Astrocyte (in vitro differentiated cells and primary cell): ENCODE measurements around the gene MAP1LC3B. TPM values are rescaled to one million over a fixed set of nuclear protein-coding genes. Genes with fewer than 3 reads are reported as not detected.

Source experiments
- DNase-seq: peaks from one replicate; pipeline ENCODE4 v3.0.0-alpha.2; 2010; ENCODE audit warnings: low read depth
- FAIRE-seq: peaks from 2 replicates; lab custom pipeline; 2011; peaks lifted over from hg19 to GRCh38; lab: Jason Lieb, UNC
- H2AFZ ChIP-seq: 2 replicates; pipeline ENCODE4 v1.6.0; 2012; ENCODE audit warnings: low read depth, low read length, inconsistent platforms
- H3K27ac ChIP-seq: 2 replicates; pipeline ENCODE4 v1.5.1; 2011; ENCODE audit warnings: low read depth, low read length, inconsistent platforms
- H3K27me3 ChIP-seq: 2 replicates; pipeline ENCODE4 v1.6.0; 2011; ENCODE audit warnings: low read length, inconsistent platforms; ENCODE audit not compliant: insufficient read depth
- H3K36me3 ChIP-seq: 2 replicates; pipeline ENCODE4 v1.5.1; 2011; ENCODE audit warnings: low read length, inconsistent platforms; ENCODE audit not compliant: insufficient read depth
- H3K4me1 ChIP-seq: 2 replicates; pipeline ENCODE4 v1.5.1; 2011; ENCODE audit warnings: low read length, inconsistent platforms; ENCODE audit not compliant: insufficient read depth
- H3K4me2 ChIP-seq: 2 replicates; pipeline ENCODE4 v1.6.0; 2012; ENCODE audit warnings: low read length, inconsistent platforms
- H3K4me3 ChIP-seq: 2 replicates; pipeline ENCODE4 v1.5.1; 2011; ENCODE audit warnings: low read depth, mild to moderate bottlenecking, low read length, inconsistent platforms; ENCODE audit not compliant: insufficient read depth
- H3K79me2 ChIP-seq: 2 replicates; pipeline ENCODE4 v1.6.0; 2012; ENCODE audit warnings: mild to moderate bottlenecking, low read length, inconsistent platforms; ENCODE audit not compliant: insufficient read depth
- H3K9ac ChIP-seq: 2 replicates; pipeline ENCODE4 v1.6.0; 2012; ENCODE audit warnings: mild to moderate bottlenecking, low read length, inconsistent platforms
- H3K9me3 ChIP-seq: 2 replicates; pipeline ENCODE4 v1.5.1; 2012; ENCODE audit warnings: low read depth, mild to moderate bottlenecking, low read length, inconsistent platforms; ENCODE audit not compliant: insufficient read depth
- H4K20me1 ChIP-seq: 2 replicates; pipeline ENCODE4 v1.6.0; 2012; ENCODE audit warnings: low read length, inconsistent platforms; ENCODE audit not compliant: insufficient read depth
- H3K27ac Mint-ChIP-seq: one replicate; pipeline ENCODE4 v1.8.0; 2021; ENCODE audit warnings: mild to moderate bottlenecking, mixed read lengths; ENCODE audit not compliant: unreplicated experiment
- H3K27me3 Mint-ChIP-seq: one replicate; pipeline ENCODE4 v1.8.0; 2021; ENCODE audit warnings: low read depth, mixed read lengths; ENCODE audit not compliant: unreplicated experiment
- H3K36me3 Mint-ChIP-seq: one replicate; pipeline ENCODE4 v1.8.0; 2021; ENCODE audit warnings: low read depth, mixed read lengths; ENCODE audit not compliant: unreplicated experiment
- H3K4me1 Mint-ChIP-seq: one replicate; pipeline ENCODE4 v1.8.0; 2021; ENCODE audit warnings: low read depth, mixed read lengths; ENCODE audit not compliant: unreplicated experiment
- H3K4me3 Mint-ChIP-seq: one replicate; pipeline ENCODE4 v1.8.0; 2021; ENCODE audit warnings: mild to moderate bottlenecking, moderate library complexity, mixed read lengths; ENCODE audit not compliant: unreplicated experiment
- H3K9me3 Mint-ChIP-seq: one replicate; pipeline ENCODE4 v1.8.0; 2021; ENCODE audit warnings: mild to moderate bottlenecking, mixed read lengths; ENCODE audit not compliant: unreplicated experiment
- EZH2 ChIP-seq: IDR thresholded peaks from 2 replicates; pipeline ENCODE4 v1.6.1; 2012; ENCODE audit warnings: mild to moderate bottlenecking, low read length, inconsistent platforms; ENCODE audit not compliant: insufficient read depth
- total RNA-seq: library from RNA; stranded (reverse); gene quantifications from 2 replicates; pipeline ENCODE4 v1.2.1, GENCODE V29; 2021
- TF ChIP-seq, protein P1 (sequence below): IDR thresholded peaks from 2 replicates; pipeline ENCODE4 v1.5.1; 2011; ENCODE audit warnings: low read depth, mild to moderate bottlenecking, inconsistent platforms, low read length, moderate library complexity; ENCODE audit not compliant: insufficient read depth

The MAP1LC3B gene
- total RNA-seq, 1 donor from 2014 or later: 221 TPM

DNA sequence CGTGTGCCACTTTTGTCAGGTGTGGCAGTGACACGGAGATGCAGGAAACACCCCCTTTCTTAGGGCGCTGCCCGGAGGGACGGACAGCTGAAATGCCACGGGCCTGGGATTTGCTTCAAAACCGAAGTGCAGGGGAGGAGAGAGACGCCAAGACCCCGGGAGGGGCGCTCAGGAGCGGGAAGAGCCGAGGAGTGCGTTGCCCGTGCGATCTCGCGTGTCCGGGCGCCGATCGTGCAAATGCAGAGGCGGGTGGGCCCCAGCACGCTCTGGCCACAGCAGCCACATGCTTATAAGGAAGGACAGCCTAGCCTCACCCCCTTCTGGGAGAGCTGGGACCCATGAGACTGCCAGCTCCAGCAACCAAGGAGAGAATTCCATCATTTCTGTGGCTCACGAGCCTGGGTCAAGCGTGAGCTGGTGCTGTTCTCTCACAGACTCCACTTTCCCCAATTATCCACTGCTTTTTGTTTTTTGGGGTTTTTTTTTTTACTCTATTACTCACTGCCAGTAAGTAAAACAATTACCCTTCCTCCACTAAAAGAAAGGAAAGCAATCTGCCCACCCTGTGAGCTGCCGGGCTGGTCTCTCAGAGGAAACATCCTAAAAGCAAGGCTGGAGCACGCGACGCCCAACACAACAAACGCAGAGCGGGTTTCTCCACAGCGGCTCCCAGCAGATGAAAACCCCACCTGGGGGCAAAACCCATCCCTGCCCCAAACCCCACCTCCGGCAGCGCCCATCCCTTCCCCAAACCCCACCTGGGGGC lies 47.8 kb upstream of the MAP1LC3B start:
- Histone ChIP-seq H3K9ac (no peak overlapping the region), H3K4me3 (no peak overlapping the region), H3K4me2 (peak overlapping the region; percentile 45), H4K20me1 (peaks cover 59% of the 10 kb centered on the region), H3K27me3 (no peaks in the 10 kb centered on the region), H3K4me1 (peaks cover 13% of the 10 kb centered on the region), H2AFZ (no peak overlapping the region), H3K79me2 (peaks cover 27% of the 10 kb centered on the region), H3K9me3 (no peaks in the 10 kb centered on the region), H3K36me3 (peaks cover 4% of the 10 kb centered on the region), H3K27ac (no peak overlapping the region)
- Mint-ChIP-seq H3K27ac (no peak overlapping the region), H3K4me1 (peaks cover 13% of the 10 kb centered on the region), H3K27me3 (no peaks in the 10 kb centered on the region), H3K36me3 (peaks cover 28% of the 10 kb centered on the region), H3K4me3 (no peak overlapping the region), H3K9me3 (no peaks in the 10 kb centered on the region)
- no peak for FAIRE-seq
- DNase-seq: no peak
- TF ChIP-seq EZH2: no peak
- TF ChIP-seq, protein P1, sequence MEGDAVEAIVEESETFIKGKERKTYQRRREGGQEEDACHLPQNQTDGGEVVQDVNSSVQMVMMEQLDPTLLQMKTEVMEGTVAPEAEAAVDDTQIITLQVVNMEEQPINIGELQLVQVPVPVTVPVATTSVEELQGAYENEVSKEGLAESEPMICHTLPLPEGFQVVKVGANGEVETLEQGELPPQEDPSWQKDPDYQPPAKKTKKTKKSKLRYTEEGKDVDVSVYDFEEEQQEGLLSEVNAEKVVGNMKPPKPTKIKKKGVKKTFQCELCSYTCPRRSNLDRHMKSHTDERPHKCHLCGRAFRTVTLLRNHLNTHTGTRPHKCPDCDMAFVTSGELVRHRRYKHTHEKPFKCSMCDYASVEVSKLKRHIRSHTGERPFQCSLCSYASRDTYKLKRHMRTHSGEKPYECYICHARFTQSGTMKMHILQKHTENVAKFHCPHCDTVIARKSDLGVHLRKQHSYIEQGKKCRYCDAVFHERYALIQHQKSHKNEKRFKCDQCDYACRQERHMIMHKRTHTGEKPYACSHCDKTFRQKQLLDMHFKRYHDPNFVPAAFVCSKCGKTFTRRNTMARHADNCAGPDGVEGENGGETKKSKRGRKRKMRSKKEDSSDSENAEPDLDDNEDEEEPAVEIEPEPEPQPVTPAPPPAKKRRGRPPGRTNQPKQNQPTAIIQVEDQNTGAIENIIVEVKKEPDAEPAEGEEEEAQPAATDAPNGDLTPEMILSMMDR: no peak

- H2AFZ ChIP-seq: no peak overlapping the region
- DNase-seq (no peak), FAIRE-seq (no peak)
- H3K27ac ChIP-seq: no peak overlapping the region
- Mint-ChIP-seq H3K9me3 (no peaks in the 10 kb centered on the region), H3K4me3 (no peak overlapping the region), H3K27me3 (no peaks in the 10 kb centered on the region), H3K27ac (no peak overlapping the region), H3K4me1 (peaks cover 13% of the 10 kb centered on the region), H3K36me3 (peaks cover 26% of the 10 kb centered on the region)
- peaks cover 58% of the 10 kb centered on the region for H4K20me1 ChIP-seq
- no peak overlapping the region for H3K4me3 ChIP-seq
- no peaks in the 10 kb centered on the region for H3K9me3 ChIP-seq
- H3K79me2 ChIP-seq: peaks cover 27% of the 10 kb centered on the region
- H3K27me3 ChIP-seq: no peaks in the 10 kb centered on the region
- peaks cover 13% of the 10 kb centered on the region for H3K4me1 ChIP-seq
- TF ChIP-seq, protein P1: no peak
- TF ChIP-seq EZH2: no peak
- H3K4me2 ChIP-seq: peak overlapping the region; percentile 45
- H3K36me3 ChIP-seq: peaks cover 4% of the 10 kb centered on the region
- H3K9ac ChIP-seq: peak overlapping the region; percentile 31
Observed at GRCh38 chr16:87344931-87345631, 47.1 kb upstream of the MAP1LC3B start.
